NOMO-1 treated with dmso at 0.1 percent for 144 hours (cell line): ENCODE results near the gene MTHFS.
"Not testable (repeated sequence)": the region's sequence is repeated elsewhere in the genome, so short reads cannot be mapped to it uniquely, and the experiment has no call there.

Source experiments
- DNase-seq: peaks from one replicate; lab custom pipeline; 2025; ENCODE audit not compliant: unreplicated experiment; lab: John Stamatoyannopoulos, UW

The MTHFS gene

GRCh38 chr15:79916502-79917132 is 19.8 kb upstream of the MTHFS start:
- DNase-seq = no peak

- DNase-seq = not testable (repeated sequence)
Measured at GRCh38 chr15:79915776-79916501, 19.1 kb upstream of the MTHFS start.

- no peak for DNase-seq
Measured at GRCh38 chr15:79914728-79915127, 17.9 kb upstream of the MTHFS start.

GRCh38 chr15:79909556-79910335 is 12.9 kb upstream of the MTHFS start:
- DNase-seq = peak; percentile 9

GRCh38 chr15:79904271-79904670 is 7.5 kb upstream of the MTHFS start:
- DNase-seq = no peak

GRCh38 chr15:79903626-79904025 is 6.8 kb upstream of the MTHFS start:
- DNase-seq = no peak

GRCh38 chr15:79903144-79903543 is 6.3 kb upstream of the MTHFS start:
- DNase-seq = no peak

- no peak for DNase-seq
Measured at GRCh38 chr15:79901958-79902357, 5.1 kb upstream of the MTHFS start.

- not testable (repeated sequence) for DNase-seq
Measured at GRCh38 chr15:79900818-79901378, 4.1 kb upstream of the MTHFS start.

- DNase-seq = peak; percentile 4
Measured at GRCh38 chr15:79900087-79900486, 3.3 kb upstream of the MTHFS start.

GRCh38 chr15:79898786-79899185 is 2.0 kb upstream of the MTHFS start:
- peak; percentile 51 for DNase-seq

- no peak for DNase-seq
Measured at GRCh38 chr15:79898369-79898768, 1.6 kb upstream of the MTHFS start.

GRCh38 chr15:79897701-79898113 is 893 bp upstream of the MTHFS start:
- DNase-seq = no peak

GRCh38 chr15:79897380-79897678 is 515 bp upstream of the MTHFS start:
- DNase-seq = no peak

GRCh38 chr15:79896131-79896633 is 632 bp downstream of the MTHFS start:
- DNase-seq = no peak

GRCh38 chr15:79887054-79887930 is 9.5 kb downstream of the MTHFS start:
- no peak for DNase-seq

- no peak for DNase-seq
Measured at GRCh38 chr15:79886124-79886523, 10.7 kb downstream of the MTHFS start.

GRCh38 chr15:79884204-79884596 is 12.6 kb downstream of the MTHFS start:
- DNase-seq = no peak

GRCh38 chr15:79883579-79884203 is 13.1 kb downstream of the MTHFS start:
- no peak for DNase-seq

GRCh38 chr15:79881668-79882067 is 15.1 kb downstream of the MTHFS start:
- no peak for DNase-seq
